ELR (cell line): ENCODE data around the gene HCRTR1.

Experiments used
- DNase-seq: peaks from one replicate; pipeline ENCODE4 v3.0.0-alpha.2; 2015; ENCODE audit warnings: low read depth

Gene HCRTR1

GRCh38 chr1:31598980-31599379 is 18.5 kb upstream of the HCRTR1 start:
- no peak for DNase-seq

GRCh38 chr1:31600641-31601040 is 16.8 kb upstream of the HCRTR1 start:
- no peak for DNase-seq

GRCh38 chr1:31602081-31602480 is 15.4 kb upstream of the HCRTR1 start:
- DNase-seq: no peak

- DNase-seq: peak; percentile 86
These were observed 11.5 kb upstream of the HCRTR1 start for GRCh38 chr1:31605908-31606427.

GRCh38 chr1:31607360-31607759 is 10.1 kb upstream of the HCRTR1 start:
- DNase-seq: no peak

GRCh38 chr1:31609514-31610118 is 7.9 kb upstream of the HCRTR1 start:
- no peak for DNase-seq

- DNase-seq: no peak
These were observed 3.0 kb upstream of the HCRTR1 start for GRCh38 chr1:31614414-31615005.

- DNase-seq: no peak
These were observed 2.1 kb upstream of the HCRTR1 start for GRCh38 chr1:31615414-31615813.

GRCh38 chr1:31615939-31616338 is 1.6 kb upstream of the HCRTR1 start:
- DNase-seq: no peak

- DNase-seq: peak; percentile 61
These were observed 642 bp downstream of the HCRTR1 start for GRCh38 chr1:31617916-31618746.

- no peak for DNase-seq
These were observed 1.7 kb downstream of the HCRTR1 start for GRCh38 chr1:31618916-31619846.

- DNase-seq: no peak
These were observed 3.4 kb downstream of the HCRTR1 start for GRCh38 chr1:31620631-31621497.

- DNase-seq: no peak
These were observed 4.0 kb downstream of the HCRTR1 start for GRCh38 chr1:31621498-31621820.

- no peak for DNase-seq
These were observed 4.6 kb downstream of the HCRTR1 start for GRCh38 chr1:31621847-31622730.

- DNase-seq: no peak
These were observed 5.9 kb downstream of the HCRTR1 start for GRCh38 chr1:31623365-31623764.

GRCh38 chr1:31624309-31624708 is 6.8 kb downstream of the HCRTR1 start:
- no peak for DNase-seq

- no peak for DNase-seq
These were observed 7.4 kb downstream of the HCRTR1 start for GRCh38 chr1:31624731-31625514.

GRCh38 chr1:31625561-31626222 is 8.2 kb downstream of the HCRTR1 start:
- DNase-seq: peak; percentile 73
